GM21526 (cell line): ENCODE measurements around the gene CAT.

ENCODE experiments used
- ATAC-seq: cut with Tn5 transposase; IDR thresholded peaks from one replicate; pipeline ENCODE4 v1.9.1; 2021; ENCODE audit warnings: moderate library complexity; ENCODE audit not compliant: unreplicated experiment, low FRiP score

Gene CAT

GRCh38 chr11:34438529-34439507 is at the start of gene CAT:
CAT (plus strand) TSS chr11:34438934; CDS start chr11:34439014, 80 bp downstream.
- peak; percentile 97 for ATAC-seq

GRCh38 chr11:34394771-34395300 is 43.9 kb upstream of the CAT start:
- ATAC-seq: no peak

- ATAC-seq: no peak
These were observed 42.7 kb upstream of the CAT start for GRCh38 chr11:34395916-34396550.

GRCh38 chr11:34397120-34397519 is 41.6 kb upstream of the CAT start:
- no peak for ATAC-seq

GRCh38 chr11:34397811-34398210 is 40.9 kb upstream of the CAT start:
- ATAC-seq: no peak

GRCh38 chr11:34403431-34403830 is 35.3 kb upstream of the CAT start:
- no peak for ATAC-seq

- no peak for ATAC-seq
These were observed 34.5 kb upstream of the CAT start for GRCh38 chr11:34404280-34404679.

- no peak for ATAC-seq
These were observed 33.5 kb upstream of the CAT start for GRCh38 chr11:34405079-34405858.

GRCh38 chr11:34406413-34406812 is 32.3 kb upstream of the CAT start:
- no peak for ATAC-seq

GRCh38 chr11:34407121-34407813 is 31.5 kb upstream of the CAT start:
- no peak for ATAC-seq

- no peak for ATAC-seq
These were observed 30.1 kb upstream of the CAT start for GRCh38 chr11:34408580-34409172.

GRCh38 chr11:34411111-34411510 is 27.6 kb upstream of the CAT start:
- no peak for ATAC-seq

- no peak for ATAC-seq
These were observed 26.9 kb upstream of the CAT start for GRCh38 chr11:34411791-34412190.

GRCh38 chr11:34413263-34413662 is 25.5 kb upstream of the CAT start:
- no peak for ATAC-seq

- no peak for ATAC-seq
These were observed 23.2 kb upstream of the CAT start for GRCh38 chr11:34415538-34415937.

- ATAC-seq: no peak
These were observed 22.6 kb upstream of the CAT start for GRCh38 chr11:34416088-34416487.

GRCh38 chr11:34416766-34417165 is 22.0 kb upstream of the CAT start:
- ATAC-seq: no peak

- no peak for ATAC-seq
These were observed 21.5 kb upstream of the CAT start for GRCh38 chr11:34417202-34417601.

GRCh38 chr11:34419158-34419557 is 19.6 kb upstream of the CAT start:
- ATAC-seq: no peak

- ATAC-seq: no peak
These were observed 15.4 kb upstream of the CAT start for GRCh38 chr11:34423300-34423699.
